GM03348 (cell line): Measurements from ENCODE around the gene PLEKHF1.
A peak's percentile ranks its signal among the peaks of the same experiment; 100 is the strongest.

ENCODE experiments used
- DNase-seq: peaks from one replicate; pipeline ENCODE4 v3.0.0; 2012; ENCODE audit warnings: low spot score

The PLEKHF1 gene

GRCh38 chr19:29679598-29680210, 14.4 kb downstream of the PLEKHF1 start:
- DNase-seq: no peak

GRCh38 chr19:29680447-29680846, 15.2 kb downstream of the PLEKHF1 start:
- no peak for DNase-seq

GRCh38 chr19:29680937-29681336, 15.7 kb downstream of the PLEKHF1 start:
- no peak for DNase-seq

- DNase-seq: peak; percentile 77
These were observed 16.4 kb downstream of the PLEKHF1 start for GRCh38 chr19:29681422-29682235.

GRCh38 chr19:29682236-29682895, 17.1 kb downstream of the PLEKHF1 start:
- no peak for DNase-seq

- no peak for DNase-seq
These were observed 17.7 kb downstream of the PLEKHF1 start for GRCh38 chr19:29683009-29683408.

- peak; percentile 71 for DNase-seq
These were observed 20.1 kb downstream of the PLEKHF1 start for GRCh38 chr19:29685326-29685725.

- no peak for DNase-seq
These were observed 21.1 kb downstream of the PLEKHF1 start for GRCh38 chr19:29686285-29686805.

- DNase-seq: peak; percentile 88
These were observed 22.1 kb downstream of the PLEKHF1 start for GRCh38 chr19:29687244-29687896.

GRCh38 chr19:29687897-29688728, 22.9 kb downstream of the PLEKHF1 start:
- DNase-seq: no peak

GRCh38 chr19:29690842-29691241, 25.6 kb downstream of the PLEKHF1 start:
- no peak for DNase-seq

- DNase-seq: no peak
These were observed 28.9 kb downstream of the PLEKHF1 start for GRCh38 chr19:29694161-29694560.

- peak; percentile 92 for DNase-seq
These were observed 29.7 kb downstream of the PLEKHF1 start for GRCh38 chr19:29694669-29695627.

- no peak for DNase-seq
These were observed 30.7 kb downstream of the PLEKHF1 start for GRCh38 chr19:29695765-29696564.

- no peak for DNase-seq
These were observed 31.2 kb downstream of the PLEKHF1 start for GRCh38 chr19:29696565-29696846.

GRCh38 chr19:29697523-29698261, 32.4 kb downstream of the PLEKHF1 start:
- no peak for DNase-seq

- no peak for DNase-seq
These were observed 34.6 kb downstream of the PLEKHF1 start for GRCh38 chr19:29699861-29700260.

- DNase-seq: no peak
These were observed 35.2 kb downstream of the PLEKHF1 start for GRCh38 chr19:29700498-29700897.
